HG02759 (cell line): ENCODE measurements around the gene CHMP3.
"Not testable (repeated sequence)": the region's sequence is repeated elsewhere in the genome, so short reads cannot be mapped to it uniquely, and the experiment has no call there.

Experiments
- ATAC-seq: cut with Tn5 transposase; IDR thresholded peaks from one replicate; pipeline ENCODE4 v1.9.1; 2021; ENCODE audit warnings: mild to moderate bottlenecking, moderate library complexity; ENCODE audit not compliant: unreplicated experiment

Gene CHMP3

GRCh38 chr2:86549963-86550725 is 13.1 kb downstream of the CHMP3 start:
- ATAC-seq: not testable (repeated sequence)

GRCh38 chr2:86549440-86549839 is 13.8 kb downstream of the CHMP3 start:
- ATAC-seq: not testable (repeated sequence)

- not testable (repeated sequence) for ATAC-seq
These were observed 14.3 kb downstream of the CHMP3 start for GRCh38 chr2:86548913-86549396.

GRCh38 chr2:86548165-86548912 is 14.9 kb downstream of the CHMP3 start:
- ATAC-seq: not testable (repeated sequence)

DNA sequence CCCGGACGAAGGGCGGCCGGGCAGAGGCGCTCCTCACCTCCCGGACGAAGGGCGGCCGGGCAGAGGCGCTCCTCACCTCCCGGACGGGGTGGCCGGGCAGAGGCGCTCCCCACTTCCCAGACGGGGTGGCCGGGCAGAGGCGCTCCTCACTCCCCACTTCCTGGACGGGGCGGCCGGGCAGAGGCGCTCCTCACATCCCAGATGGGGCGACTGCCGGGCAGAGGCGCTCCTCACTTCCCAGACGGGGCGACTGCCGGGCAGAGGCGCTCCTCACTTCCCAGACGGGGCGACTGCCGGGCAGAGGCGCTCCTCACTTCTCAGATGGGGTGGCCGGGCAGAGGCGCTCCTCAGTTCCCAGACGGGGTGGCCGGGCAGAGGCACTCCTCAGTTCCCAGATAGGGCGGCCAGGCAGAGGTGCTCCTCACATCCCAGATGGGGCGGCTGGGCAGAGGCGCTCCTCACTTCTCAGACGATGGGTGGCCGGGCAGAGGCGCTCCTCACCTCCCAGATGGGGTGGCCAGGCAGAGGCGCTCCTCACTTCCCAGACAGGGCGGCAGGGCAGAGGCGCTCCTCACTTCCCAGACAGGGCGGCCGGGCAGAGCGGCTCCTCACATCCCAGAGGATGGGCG is 17.8 kb downstream of the CHMP3 start:
- ATAC-seq: not testable (repeated sequence)

DNA sequence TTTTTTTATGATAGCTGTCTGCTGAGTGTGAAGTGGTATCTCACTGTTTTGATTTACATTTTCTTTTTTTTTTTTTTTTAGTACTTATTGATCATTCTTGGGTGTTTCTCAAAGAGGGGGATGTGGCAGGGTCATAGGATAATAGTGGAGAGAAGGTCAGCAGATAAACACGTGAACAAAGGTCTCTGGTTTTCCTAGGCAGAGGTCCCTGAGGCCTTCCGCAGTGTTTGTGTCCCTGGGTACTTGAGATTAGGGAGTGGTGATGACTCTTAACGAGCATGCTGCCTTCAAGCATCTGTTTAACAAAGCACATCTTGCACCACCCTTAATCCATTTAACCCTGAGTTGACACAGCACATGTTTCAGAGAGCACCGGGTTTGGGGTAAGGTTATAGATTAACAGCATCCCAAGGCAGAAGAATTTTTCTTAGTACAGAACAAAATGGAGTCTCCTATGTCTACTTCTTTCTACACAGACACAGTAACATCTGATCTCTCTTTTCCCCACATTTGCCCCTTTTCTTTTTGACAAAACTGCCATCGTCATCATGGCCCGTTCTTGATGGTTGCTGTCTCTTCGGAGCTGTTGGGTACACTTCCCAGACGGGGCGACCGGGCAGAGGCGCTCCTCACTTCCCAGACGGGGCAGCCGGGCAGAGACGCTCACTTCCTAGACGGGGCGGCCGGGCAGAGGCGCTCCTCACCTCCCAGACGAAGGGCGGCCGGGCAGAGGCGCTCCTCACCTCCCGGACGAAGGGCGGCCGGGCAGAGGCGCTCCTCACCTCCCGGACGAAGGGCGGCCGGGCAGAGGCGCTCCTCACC is 18.8 kb downstream of the CHMP3 start:
- not testable (repeated sequence) for ATAC-seq

GRCh38 chr2:86543793-86544192 is 19.4 kb downstream of the CHMP3 start:
- ATAC-seq: no peak

GRCh38 chr2:86543335-86543734 is 19.9 kb downstream of the CHMP3 start:
- no peak for ATAC-seq

DNA sequence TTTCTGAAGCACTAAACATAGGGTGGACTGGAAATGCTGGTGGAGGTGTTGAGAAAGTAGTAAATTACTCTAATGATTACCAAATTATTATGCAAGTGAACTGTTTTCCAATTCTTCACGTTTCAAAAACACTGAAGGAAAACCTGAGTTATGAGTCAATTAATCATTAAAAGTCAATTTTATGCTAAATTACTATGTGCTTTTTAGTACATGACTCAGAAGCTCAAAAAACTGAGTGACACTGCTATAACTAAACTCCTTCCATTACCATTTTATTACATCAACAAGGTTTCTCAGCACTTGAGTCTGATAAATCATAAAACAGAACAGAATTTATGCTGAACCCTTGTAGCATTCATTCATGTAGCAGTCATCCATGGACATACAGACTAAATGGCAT is 20.4 kb downstream of the CHMP3 start:
- ATAC-seq: no peak

GRCh38 chr2:86541334-86541733 is 21.9 kb downstream of the CHMP3 start:
- ATAC-seq: no peak

DNA sequence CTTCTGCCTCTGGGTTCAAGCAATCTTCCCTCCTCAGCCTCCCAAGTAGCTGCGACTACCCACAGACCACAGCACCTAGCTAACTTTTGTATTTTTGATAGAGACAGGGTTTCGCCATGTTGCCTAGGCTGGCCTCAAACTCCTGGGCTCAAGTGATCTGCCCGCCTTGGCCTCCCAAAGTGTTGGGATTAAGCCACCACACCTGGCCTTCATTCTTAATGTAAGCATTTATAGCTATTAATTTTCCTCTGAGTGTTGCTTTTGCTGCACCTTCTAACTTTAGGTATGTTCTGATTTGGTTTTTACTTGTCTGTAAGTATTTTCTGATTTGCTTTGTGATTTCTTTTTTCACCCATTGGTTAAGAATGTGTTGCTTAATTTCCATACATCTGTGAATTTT is 29.7 kb downstream of the CHMP3 start:
- no peak for ATAC-seq

DNA sequence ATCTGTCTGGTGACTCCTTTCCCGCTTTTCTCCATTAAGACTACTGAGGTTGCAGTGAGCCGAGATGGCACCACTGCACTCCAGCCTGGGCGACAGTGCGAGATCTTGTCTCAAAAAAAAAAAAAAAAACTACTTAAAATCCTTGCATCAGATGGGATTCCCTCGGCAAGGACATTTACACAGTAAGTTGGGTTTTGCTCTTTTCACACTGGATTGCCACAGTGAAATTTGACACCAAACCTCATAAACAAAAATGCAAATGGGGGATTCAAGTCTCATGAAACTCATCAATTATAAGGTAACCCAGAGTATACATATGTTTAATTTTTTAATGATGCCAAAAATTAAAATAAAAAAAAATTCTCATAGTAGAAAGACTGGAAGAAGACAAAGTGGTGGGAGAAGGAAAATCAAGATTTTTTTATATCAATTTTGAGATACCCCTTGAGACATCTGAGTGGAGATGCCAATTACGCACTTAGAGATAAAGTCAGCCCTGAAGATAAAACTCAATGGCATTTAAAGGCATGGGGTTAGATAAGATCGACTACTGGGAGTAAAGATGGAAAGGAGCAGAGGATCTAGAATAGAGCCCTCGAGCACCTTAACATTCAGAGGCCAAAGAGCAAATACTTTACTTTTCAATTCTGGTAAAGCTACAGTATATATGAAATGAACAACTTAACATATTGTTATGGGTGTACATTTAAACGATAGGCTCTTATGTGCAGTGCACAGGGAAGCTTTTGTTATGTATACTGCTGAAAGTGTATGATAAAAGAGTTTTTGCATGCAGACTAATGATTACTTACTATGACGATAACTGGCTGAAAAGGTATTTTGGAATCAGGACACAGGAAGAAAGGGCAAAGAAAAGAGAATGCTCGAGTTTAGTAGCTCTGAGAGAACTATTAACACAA is 37.6 kb downstream of the CHMP3 start:
- ATAC-seq: no peak

- ATAC-seq: no peak
These were observed 39.8 kb downstream of the CHMP3 start for GRCh38 chr2:86523491-86523890.

DNA sequence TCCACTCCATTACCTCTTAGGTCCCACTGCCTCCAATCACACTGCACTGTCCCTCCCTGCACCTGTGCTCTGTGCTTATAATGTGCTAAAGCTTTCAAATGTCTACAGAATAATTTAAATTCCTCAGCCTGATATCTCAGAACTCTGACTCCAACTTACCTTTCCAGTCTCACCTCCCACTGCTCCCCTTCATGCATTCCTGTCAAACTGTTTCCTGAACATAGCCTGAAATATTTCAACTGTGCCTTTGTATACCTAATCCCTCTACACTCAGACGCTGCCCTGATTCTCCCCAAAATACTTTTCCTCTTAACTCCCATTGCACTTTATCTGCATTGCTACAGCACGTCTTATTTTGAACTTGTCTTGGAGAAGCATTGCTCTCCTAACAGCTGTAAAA is 40.5 kb downstream of the CHMP3 start:
- ATAC-seq: no peak

GRCh38 chr2:86521922-86522321 is 41.3 kb downstream of the CHMP3 start:
- no peak for ATAC-seq

GRCh38 chr2:86520153-86520552 is 43.1 kb downstream of the CHMP3 start:
- ATAC-seq: no peak

DNA sequence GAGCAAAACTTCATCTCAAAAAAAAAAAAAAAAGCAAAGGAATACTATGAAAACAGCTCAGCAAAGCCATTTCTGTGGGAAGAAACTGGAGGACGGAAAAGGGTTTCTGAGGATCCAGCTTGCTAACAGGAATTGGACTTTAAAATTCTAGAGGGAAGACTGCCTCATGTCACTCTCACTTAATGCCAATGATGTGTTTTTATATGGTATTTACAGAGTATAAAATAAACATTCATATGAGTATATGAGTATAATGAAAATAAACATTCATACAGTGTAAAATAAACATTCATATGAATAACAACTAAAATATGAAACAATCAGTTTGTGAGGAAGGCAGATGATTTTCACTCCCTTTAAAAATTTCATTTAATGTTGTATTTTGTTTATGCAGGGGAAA is 43.9 kb downstream of the CHMP3 start:
- no peak for ATAC-seq

GRCh38 chr2:86518481-86518880 is 44.8 kb downstream of the CHMP3 start:
- no peak for ATAC-seq

- ATAC-seq: no peak
These were observed 49.1 kb downstream of the CHMP3 start for GRCh38 chr2:86513948-86514660.
